B cell (primary cell): ENCODE measurements around the gene FBXL16. TPM values are rescaled to one million over a fixed set of nuclear protein-coding genes. Genes with fewer than 3 reads are reported as not detected.

Source experiments
- ATAC-seq: fragments of 200-7000 bp; cut with Tn5 transposase; one replicate; pipeline ENCODE4 v1.10.0; 2021; ENCODE audit warnings: low read depth, mild to moderate bottlenecking, moderate number of reproducible peaks, moderate library complexity
- CTCF ChIA-PET: fragments of 350-600 bp; sonication (Branson Sonifier 250); formaldehyde crosslinking; loops from one replicate; lab custom pipeline; 2021; ENCODE audit warnings: antibody characterized with exemption, inconsistent platforms; lab: Charles Lee
- POLR2A ChIA-PET: fragments of 350-600 bp; sonication (Branson Sonifier 250); formaldehyde crosslinking; loops from one replicate; lab custom pipeline; 2021; ENCODE audit warnings: antibody characterized with exemption; lab: Charles Lee
- DNase-seq: peaks from one replicate; pipeline ENCODE4 v3.0.0; 2013
- H2AFZ ChIP-seq: 2 replicates; pipeline ENCODE4 v1.6.1; 2012; ENCODE audit warnings: mild to moderate bottlenecking, low read depth, low read length; ENCODE audit not compliant: insufficient read depth, poor library complexity, severe bottlenecking
- H3K27ac ChIP-seq, 2 donors: 1 replicate in 1 of 2; 2 replicates in 1 of 2; pipeline ENCODE4 v1.5.1; 2012 to 2013; ENCODE audit warnings: low read length in 2 of 2, mild to moderate bottlenecking in 2 of 2, moderate library complexity in 1 of 2
- H3K27me3 ChIP-seq, 4 experiments: fragments of 200-600 bp in 1 of 4; sonication (generic) in 1 of 4; replicated peaks in 1 of 4; 1 replicate in 2 of 4; 2 replicates in 2 of 4; pipeline versions ENCODE4 v1.6.1 to v1.7.0; 2013 to 2016; ENCODE audit warnings: low read length in 3 of 4, mild to moderate bottlenecking in 2 of 4, mixed read lengths in 1 of 4, moderate library complexity in 1 of 4; ENCODE audit not compliant: insufficient read depth in 4 of 4, control insufficient read depth in 3 of 4; ENCODE audit errors: control extremely low read depth in 1 of 4
- H3K36me3 ChIP-seq, 2 experiments: replicated peaks in 1 of 2; 1 replicate in 1 of 2; 2 replicates in 1 of 2; pipeline versions ENCODE4 v1.6.1 to v1.7.1; 2013; ENCODE audit warnings: low read length in 1 of 2; ENCODE audit not compliant: insufficient read depth in 2 of 2, control insufficient read depth in 1 of 2; ENCODE audit errors: control extremely low read depth in 1 of 2, extremely low read depth in 1 of 2
- H3K4me1 ChIP-seq, 2 donors: fragments of 200-600 bp in 1 of 2; sonication (generic) in 1 of 2; 1 replicate in 1 of 2; 2 replicates in 1 of 2; pipeline versions ENCODE4 v1.5.1 to v1.6.1; 2013 to 2017; ENCODE audit warnings: low read length in 2 of 2; ENCODE audit not compliant: control insufficient read depth in 2 of 2, insufficient read depth in 2 of 2
- H3K4me2 ChIP-seq: replicated peaks from 2 replicates; pipeline ENCODE3; 2012; ENCODE audit warnings: mild to moderate bottlenecking, low read depth, low read length; ENCODE audit not compliant: poor library complexity, severe bottlenecking
- H3K4me3 ChIP-seq, 5 experiments: fragments of 200-600 bp in 1 of 5; sonication (generic) in 1 of 5; 1 replicate in 3 of 5; 2 replicates in 2 of 5; pipeline versions ENCODE4 v1.5.1 to v1.7.0; 2011 to 2016; ENCODE audit warnings: low read length in 4 of 5, mild to moderate bottlenecking in 4 of 5, low read depth in 2 of 5, control low read depth in 1 of 5, moderate library complexity in 1 of 5; ENCODE audit not compliant: insufficient read depth in 1 of 5; ENCODE audit errors: control extremely low read depth in 1 of 5, extremely low read depth in 1 of 5
- H3K79me2 ChIP-seq: fragments of 200-600 bp; sonication (generic); one replicate; pipeline ENCODE4 v1.6.0; 2016; ENCODE audit warnings: low read length; ENCODE audit not compliant: control insufficient read depth, insufficient read depth
- H3K9ac ChIP-seq: fragments of 200-600 bp; sonication (generic); 2 replicates; pipeline ENCODE4 v1.6.1; 2017; ENCODE audit warnings: mild to moderate bottlenecking, low read length, moderate library complexity
- H3K9me3 ChIP-seq, 3 donors: one replicate each; pipeline versions ENCODE4 v1.6.1 to v1.7.1; 2013; ENCODE audit warnings: low read length in 2 of 3; ENCODE audit not compliant: control insufficient read depth in 2 of 3, insufficient read depth in 1 of 3; ENCODE audit errors: control extremely low read depth in 1 of 3
- H4K20me1 ChIP-seq: 2 replicates; pipeline ENCODE4 v1.6.0; 2012; ENCODE audit warnings: mild to moderate bottlenecking, low read length; ENCODE audit not compliant: insufficient read depth, control insufficient read depth, poor library complexity, severe bottlenecking
- H3K27ac Mint-ChIP-seq: one replicate; pipeline ENCODE4 v1.8.0; 2021; ENCODE audit warnings: mixed read lengths
- H3K27me3 Mint-ChIP-seq: one replicate; pipeline ENCODE4 v1.8.0; 2021; ENCODE audit warnings: mixed read lengths
- H3K4me1 Mint-ChIP-seq: one replicate; pipeline ENCODE4 v1.8.0; 2021; ENCODE audit warnings: mixed read lengths
- H3K4me3 Mint-ChIP-seq: one replicate; pipeline ENCODE4 v1.8.0; 2021; ENCODE audit warnings: mixed read lengths
- H3K9me3 Mint-ChIP-seq: one replicate; pipeline ENCODE4 v1.8.0; 2022; ENCODE audit warnings: mixed read lengths; ENCODE audit not compliant: insufficient read depth
- EZH2 ChIP-seq: IDR thresholded peaks from 2 replicates; pipeline ENCODE4 v1.6.1; 2012; ENCODE audit warnings: borderline replicate concordance, low read depth, mild to moderate bottlenecking, moderate library complexity, low read length; ENCODE audit not compliant: insufficient read depth, poor library complexity, severe bottlenecking
- WGBS: methylation state at CpG from one replicate; pipeline ENCODE4 v1.1.5; 2013; ENCODE audit warnings: missing lambda C conversion rate; ENCODE audit not compliant: insufficient coverage; 5-methylcytosine and 5-hydroxymethylcytosine counted together
- intact Hi-C: fragments of 100-400 bp; cut with micrococcal nuclease; formaldehyde crosslinking; loops from one replicate; pipeline ENCODE4 v1.10.0; 2022
- polyA plus RNA-seq: library from polyadenylated mRNA; depleted of rRNA; stranded (reverse); fragments of >200 nt; gene quantifications from 2 replicates; pipeline ENCODE4 v1.2.3, GENCODE V29; 2012
- total RNA-seq, 2 donors: library from RNA; stranded (reverse); fragments of 120-200 nt in 1 of 2; gene quantifications; 1 replicate in 1 of 2; 2 replicates in 1 of 2; pipeline versions ENCODE4 v1.2.3 to v1.2.4, GENCODE V29; 2013 to 2022
- TF ChIP-seq, protein P1 (sequence below): fragments of 200-600 bp; IDR thresholded peaks from one replicate; pipeline ENCODE4 v1.8.0; 2022; ENCODE audit warnings: antibody characterized with exemption, mild to moderate bottlenecking

The FBXL16 gene
- total and polyA plus RNA-seq, 2 donors (not counting 1 experiment from before 2014, with no cell fraction given) = 2.2 to 5.8 TPM

DNA sequence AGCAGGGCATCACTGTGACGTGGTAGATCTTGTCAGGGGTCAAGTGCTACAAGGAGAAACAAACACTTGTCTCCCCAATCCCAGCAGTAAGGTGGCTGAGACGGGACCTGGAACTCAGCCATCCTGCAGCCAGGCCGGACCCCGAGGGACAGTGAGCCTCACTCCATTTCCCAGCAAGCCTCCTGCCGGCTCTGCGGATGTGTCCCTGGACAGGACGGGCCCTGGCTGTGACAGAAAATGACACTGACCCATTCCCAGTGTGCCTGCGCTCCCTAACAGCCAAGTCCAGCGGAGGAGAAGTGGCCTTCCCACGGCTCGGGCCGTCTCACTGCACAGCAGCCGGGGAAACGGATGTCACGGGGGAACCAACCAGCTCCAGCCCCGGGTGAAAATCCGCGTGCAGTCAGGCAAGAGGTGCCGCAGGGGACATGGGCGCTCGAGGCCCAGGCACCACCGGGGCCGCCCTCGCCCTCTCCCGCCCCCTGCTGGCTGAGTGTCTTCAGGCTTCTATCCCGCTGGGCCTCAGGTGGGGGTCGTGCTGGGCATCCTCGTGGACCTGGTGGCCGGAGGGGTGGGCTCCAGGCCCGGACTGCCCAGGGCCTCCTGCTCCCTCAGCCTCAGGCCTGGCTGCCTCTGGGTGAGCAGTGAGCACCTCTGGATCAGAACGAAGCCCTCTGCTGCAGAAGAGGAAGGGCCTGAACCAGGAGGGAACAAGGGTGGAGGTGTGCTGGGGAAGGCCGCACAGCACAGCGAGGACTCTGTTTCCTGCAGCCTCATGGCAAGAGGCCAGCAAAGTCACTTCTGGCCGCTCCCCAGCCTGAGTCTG lies 28.0 kb upstream of the FBXL16 start:
- Mint-ChIP-seq H3K4me1 (peaks cover 9% of the 10 kb centered on the region), H3K4me3 (no peak overlapping the region), H3K27me3 (no peaks in the 10 kb centered on the region), H3K27ac (no peak overlapping the region), H3K9me3 (no peaks in the 10 kb centered on the region)
- TF ChIP-seq, protein P1, sequence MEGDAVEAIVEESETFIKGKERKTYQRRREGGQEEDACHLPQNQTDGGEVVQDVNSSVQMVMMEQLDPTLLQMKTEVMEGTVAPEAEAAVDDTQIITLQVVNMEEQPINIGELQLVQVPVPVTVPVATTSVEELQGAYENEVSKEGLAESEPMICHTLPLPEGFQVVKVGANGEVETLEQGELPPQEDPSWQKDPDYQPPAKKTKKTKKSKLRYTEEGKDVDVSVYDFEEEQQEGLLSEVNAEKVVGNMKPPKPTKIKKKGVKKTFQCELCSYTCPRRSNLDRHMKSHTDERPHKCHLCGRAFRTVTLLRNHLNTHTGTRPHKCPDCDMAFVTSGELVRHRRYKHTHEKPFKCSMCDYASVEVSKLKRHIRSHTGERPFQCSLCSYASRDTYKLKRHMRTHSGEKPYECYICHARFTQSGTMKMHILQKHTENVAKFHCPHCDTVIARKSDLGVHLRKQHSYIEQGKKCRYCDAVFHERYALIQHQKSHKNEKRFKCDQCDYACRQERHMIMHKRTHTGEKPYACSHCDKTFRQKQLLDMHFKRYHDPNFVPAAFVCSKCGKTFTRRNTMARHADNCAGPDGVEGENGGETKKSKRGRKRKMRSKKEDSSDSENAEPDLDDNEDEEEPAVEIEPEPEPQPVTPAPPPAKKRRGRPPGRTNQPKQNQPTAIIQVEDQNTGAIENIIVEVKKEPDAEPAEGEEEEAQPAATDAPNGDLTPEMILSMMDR = peak; percentile 55
- no peak for TF ChIP-seq EZH2
- POLR2A ChIA-PET = no interaction called here
- intact Hi-C loops = no loop called here
- H3K79me2 ChIP-seq = no peaks in the 10 kb centered on the region
- no peak overlapping the region for H2AFZ ChIP-seq
- no peak overlapping the region for H3K4me2 ChIP-seq
- H3K36me3 ChIP-seq = peaks cover 0 to 52% of the 10 kb centered on the region in 2 experiments
- H3K27me3 ChIP-seq = no peaks in the 10 kb centered on the region
- H3K9me3 ChIP-seq = no peaks in the 10 kb centered on the region
- peaks cover 10 to 17% of the 10 kb centered on the region in 2 donors for H3K4me1 ChIP-seq
- H3K4me3 ChIP-seq = no peak overlapping the region
- H3K9ac ChIP-seq = no peak overlapping the region
- DNase-seq = peak; percentile 48
- no peak overlapping the region for H3K27ac ChIP-seq
- H4K20me1 ChIP-seq = peaks cover 7% of the 10 kb centered on the region
- WGBS = 96% methylated on average over 34 of the region's 34 CpGs
- ATAC-seq = peak; percentile 29
- CTCF ChIA-PET = interaction anchor here (2.6 kb wide), 1 partner anchor 21 kb away, joined by 21 read pairs; no protein-coding TSS in a partner anchor

- WGBS = 98% methylated on average over 12 of the region's 13 CpGs
- Histone ChIP-seq H3K27ac (no peak overlapping the region), H3K4me2 (no peak overlapping the region), H3K4me3 (no peak overlapping the region), H3K36me3 (peaks cover 0 to 52% of the 10 kb centered on the region in 2 experiments), H3K9me3 (no peaks in the 10 kb centered on the region), H3K4me1 (peaks cover 10 to 14% of the 10 kb centered on the region in 2 donors), H2AFZ (no peak overlapping the region), H3K27me3 (no peaks in the 10 kb centered on the region), H4K20me1 (peaks cover 7% of the 10 kb centered on the region), H3K9ac (no peak overlapping the region), H3K79me2 (no peaks in the 10 kb centered on the region)
- intact Hi-C loops = no loop called here
- DNase-seq = no peak
- Mint-ChIP-seq H3K4me1 (peaks cover 8% of the 10 kb centered on the region), H3K9me3 (no peaks in the 10 kb centered on the region), H3K27me3 (no peaks in the 10 kb centered on the region), H3K4me3 (no peak overlapping the region), H3K27ac (no peak overlapping the region)
- no peak for ATAC-seq
- TF ChIP-seq, protein P1 = no peak
- no peak for TF ChIP-seq EZH2
- POLR2A ChIA-PET = interaction anchor here (0.6 kb wide), 1 partner anchor 9 kb away, joined by 3 read pairs; no protein-coding TSS in a partner anchor
- CTCF ChIA-PET = interaction anchor here (2.6 kb wide), 1 partner anchor 20 kb away, joined by 21 read pairs; no protein-coding TSS in a partner anchor
These were observed 27.3 kb upstream of the FBXL16 start for GRCh38 chr16:732936-733335.
